GM12801 (cell line): Measurements from ENCODE around the gene GNB5.

Source experiments
- TF ChIP-seq, protein P1 (sequence below): IDR thresholded peaks from one replicate; pipeline ENCODE4 v1.5.1; 2011; ENCODE audit warnings: control low read depth; ENCODE audit not compliant: insufficient read length; ENCODE audit errors: extremely low read depth

Gene GNB5

DNA sequence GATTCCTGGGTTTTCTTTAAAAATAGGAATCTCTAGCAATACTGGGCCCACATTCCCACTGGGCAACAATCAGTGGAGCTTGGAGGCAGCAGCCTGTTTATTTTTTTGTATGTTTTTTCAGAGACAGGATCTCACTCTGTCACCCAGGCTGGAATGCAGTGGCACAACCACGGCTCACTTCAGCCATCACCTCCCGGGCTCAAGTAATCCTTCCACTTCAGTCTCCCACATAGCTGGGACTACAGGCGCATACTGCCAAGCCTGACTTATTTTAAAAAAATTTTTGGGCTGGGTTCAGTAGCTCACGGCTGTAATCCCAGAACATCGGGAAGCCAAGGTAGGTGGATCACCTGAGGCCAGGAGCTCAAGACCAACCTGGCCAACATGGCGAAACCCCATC, 29.1 kb upstream of the GNB5 start:
- TF ChIP-seq, protein P1, sequence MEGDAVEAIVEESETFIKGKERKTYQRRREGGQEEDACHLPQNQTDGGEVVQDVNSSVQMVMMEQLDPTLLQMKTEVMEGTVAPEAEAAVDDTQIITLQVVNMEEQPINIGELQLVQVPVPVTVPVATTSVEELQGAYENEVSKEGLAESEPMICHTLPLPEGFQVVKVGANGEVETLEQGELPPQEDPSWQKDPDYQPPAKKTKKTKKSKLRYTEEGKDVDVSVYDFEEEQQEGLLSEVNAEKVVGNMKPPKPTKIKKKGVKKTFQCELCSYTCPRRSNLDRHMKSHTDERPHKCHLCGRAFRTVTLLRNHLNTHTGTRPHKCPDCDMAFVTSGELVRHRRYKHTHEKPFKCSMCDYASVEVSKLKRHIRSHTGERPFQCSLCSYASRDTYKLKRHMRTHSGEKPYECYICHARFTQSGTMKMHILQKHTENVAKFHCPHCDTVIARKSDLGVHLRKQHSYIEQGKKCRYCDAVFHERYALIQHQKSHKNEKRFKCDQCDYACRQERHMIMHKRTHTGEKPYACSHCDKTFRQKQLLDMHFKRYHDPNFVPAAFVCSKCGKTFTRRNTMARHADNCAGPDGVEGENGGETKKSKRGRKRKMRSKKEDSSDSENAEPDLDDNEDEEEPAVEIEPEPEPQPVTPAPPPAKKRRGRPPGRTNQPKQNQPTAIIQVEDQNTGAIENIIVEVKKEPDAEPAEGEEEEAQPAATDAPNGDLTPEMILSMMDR = no peak

DNA sequence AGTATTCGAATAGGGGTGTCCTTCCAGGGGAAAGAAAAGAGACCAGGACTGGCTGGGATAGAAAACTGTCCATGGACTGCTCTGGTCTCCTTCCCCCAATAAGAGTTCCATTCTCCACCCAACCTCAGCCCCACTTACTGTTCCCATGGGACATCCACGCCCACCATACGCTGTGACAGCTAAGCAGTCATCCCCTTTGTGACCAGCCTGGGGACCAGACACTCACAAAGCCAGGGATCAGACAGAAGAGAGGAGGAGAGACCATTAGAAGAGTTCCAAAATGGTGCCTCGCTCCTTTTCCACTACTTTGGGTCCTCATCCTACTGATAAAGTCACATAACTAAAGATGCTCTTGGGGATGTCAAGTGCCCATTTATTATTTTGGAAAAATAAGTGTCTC, 27.6 kb upstream of the GNB5 start:
- TF ChIP-seq, protein P1 = no peak

DNA sequence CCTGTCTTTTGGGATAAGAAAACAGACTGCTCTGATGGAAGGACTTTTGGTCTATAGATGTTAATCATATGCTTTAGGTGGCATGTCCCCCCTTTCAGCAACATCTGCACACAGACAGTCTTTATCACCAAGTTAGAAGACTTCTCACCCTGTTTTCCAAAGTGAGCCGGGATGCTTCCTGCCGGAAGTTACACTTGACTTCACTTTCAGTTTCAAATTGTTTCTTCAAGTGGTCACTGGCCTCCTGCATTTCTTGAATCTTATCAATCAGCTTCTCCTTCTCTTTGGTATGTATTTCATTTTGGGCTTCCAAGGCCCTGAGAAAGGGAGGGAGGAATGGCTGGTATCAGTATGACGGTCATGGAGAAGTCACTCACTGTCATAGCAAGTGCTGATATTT, 27.2 kb upstream of the GNB5 start:
- TF ChIP-seq, protein P1 = no peak

- TF ChIP-seq, protein P1 = no peak
Measured at GRCh38 chr15:52217186-52217585, 26.0 kb upstream of the GNB5 start.

DNA sequence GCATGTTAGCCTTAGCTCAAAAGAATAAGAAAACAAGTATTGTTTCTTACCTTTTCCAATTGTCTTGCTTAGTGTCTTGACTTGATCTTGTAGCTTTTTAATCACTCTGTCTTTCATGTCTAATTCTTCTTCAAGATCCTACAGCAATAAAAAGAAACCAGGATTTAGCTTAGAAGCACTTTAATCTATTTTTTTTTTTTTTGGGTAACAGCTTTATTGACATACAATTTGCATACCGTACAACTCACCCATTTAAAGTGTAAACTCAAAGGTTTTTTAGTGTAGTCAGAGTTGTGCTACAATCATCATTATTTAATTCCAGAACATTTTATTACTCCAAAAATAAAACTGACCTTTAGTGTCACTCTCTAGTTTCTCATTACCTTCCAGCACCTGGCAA, 23.4 kb upstream of the GNB5 start:
- TF ChIP-seq, protein P1 = no peak

DNA sequence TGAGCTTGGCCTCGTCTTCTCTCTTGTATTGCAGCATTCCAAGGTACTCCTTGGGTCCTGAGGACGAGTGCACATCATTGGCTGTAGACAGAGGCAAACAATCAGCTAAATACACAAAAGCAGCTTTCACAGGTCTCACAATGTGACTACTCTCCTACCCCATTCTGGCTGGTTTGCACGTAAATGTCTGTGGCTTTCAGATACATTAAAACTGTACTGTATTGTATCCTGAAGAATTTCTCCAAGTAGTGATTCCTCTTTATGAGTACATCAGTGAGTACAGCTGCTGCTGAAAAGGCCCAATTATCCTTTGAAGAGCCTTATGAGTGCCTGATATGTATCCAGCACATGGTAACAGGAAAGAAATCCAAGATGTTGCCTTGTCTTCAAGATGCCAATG, 22.0 kb upstream of the GNB5 start:
- TF ChIP-seq, protein P1 = no peak

DNA sequence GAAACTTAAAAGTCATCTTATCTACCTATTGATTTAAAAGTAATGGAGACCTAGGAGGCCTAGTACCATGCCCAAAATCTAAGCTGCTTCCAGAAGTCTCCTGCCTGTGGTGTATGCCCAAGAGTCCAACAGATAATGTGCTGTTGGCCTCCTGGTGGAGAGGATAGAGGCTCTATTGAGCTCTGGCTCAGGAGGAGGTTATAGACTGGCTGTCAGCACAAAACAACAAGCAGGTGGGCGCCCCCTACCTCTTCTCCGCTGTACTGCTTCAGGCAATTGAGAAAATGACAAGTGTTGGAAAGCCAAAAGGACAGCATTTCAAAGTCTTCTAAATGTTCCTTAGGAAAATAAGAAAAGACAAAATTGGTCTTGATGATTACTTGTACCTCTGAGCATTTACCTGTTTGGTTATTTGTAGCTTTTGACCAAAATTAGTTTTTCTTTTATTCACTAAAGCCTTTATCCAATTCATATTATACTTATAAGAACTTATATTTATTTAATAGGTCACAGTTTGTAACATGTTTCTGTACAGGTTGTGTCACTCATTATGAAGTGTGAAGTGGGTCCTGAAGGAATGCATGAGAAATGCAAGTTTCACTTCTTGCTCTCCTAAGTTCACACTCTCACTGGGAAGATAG, 17.2 kb upstream of the GNB5 start:
- TF ChIP-seq, protein P1 = no peak
